HG02571 (cell line): ENCODE measurements around the gene SPEM2.
"Not testable (repeated sequence)": the region's sequence is repeated elsewhere in the genome, so short reads cannot be mapped to it uniquely, and the experiment has no call there.

Experiments
- ATAC-seq: cut with Tn5 transposase; IDR thresholded peaks from one replicate; pipeline ENCODE4 v1.9.1; 2021; ENCODE audit warnings: mild to moderate bottlenecking, moderate library complexity; ENCODE audit not compliant: unreplicated experiment

SPEM2 gene

GRCh38 chr17:7468290-7468689 lies 42.9 kb downstream of the SPEM2 start:
- no peak for ATAC-seq

- no peak for ATAC-seq
These were observed 43.5 kb downstream of the SPEM2 start for GRCh38 chr17:7468804-7469389.

DNA sequence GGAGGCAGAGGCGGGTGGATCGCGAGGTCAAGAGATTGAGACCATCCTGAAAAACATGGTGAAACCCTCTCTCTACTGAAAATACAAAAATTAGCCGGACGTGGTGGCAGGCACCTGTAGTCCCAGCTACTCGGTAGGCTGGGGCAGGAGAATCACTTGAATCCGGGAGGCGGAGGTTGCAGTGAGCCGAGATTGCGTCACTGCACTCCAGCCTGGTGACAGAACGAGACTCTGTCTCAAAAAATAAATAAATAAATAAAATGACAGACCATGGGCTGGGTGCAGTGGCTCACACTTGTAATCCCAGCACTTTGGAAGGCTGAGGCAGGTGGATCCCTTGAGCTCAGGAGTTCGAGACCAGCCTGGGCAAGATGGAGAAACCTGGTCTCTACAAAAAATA lies 44.4 kb downstream of the SPEM2 start:
- ATAC-seq: not testable (repeated sequence)

DNA sequence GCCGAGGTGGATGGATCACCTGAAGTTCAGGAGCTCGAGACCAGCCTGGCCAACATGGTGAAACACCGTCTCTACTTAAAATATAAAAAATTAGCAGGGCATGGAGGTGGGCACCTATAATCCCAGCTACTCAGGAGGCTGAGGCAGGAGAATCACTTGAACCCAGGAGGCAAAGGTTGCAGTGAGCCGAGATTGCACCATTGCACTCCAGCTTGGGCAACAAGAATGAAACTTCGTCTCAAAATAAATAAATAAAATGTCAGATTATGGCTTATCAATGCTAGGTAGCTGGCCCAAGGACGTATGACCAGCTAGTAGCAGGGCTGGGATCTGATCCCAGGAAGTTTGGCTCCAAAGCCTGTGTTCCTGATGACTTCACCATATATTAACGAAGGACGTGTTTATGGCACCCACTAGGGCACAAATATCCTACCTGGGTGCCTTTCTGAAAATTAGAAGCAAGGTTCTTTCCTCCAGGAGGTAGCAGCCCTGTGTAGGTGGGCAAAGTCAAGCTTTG lies 45.1 kb downstream of the SPEM2 start:
- ATAC-seq: not testable (repeated sequence)

DNA sequence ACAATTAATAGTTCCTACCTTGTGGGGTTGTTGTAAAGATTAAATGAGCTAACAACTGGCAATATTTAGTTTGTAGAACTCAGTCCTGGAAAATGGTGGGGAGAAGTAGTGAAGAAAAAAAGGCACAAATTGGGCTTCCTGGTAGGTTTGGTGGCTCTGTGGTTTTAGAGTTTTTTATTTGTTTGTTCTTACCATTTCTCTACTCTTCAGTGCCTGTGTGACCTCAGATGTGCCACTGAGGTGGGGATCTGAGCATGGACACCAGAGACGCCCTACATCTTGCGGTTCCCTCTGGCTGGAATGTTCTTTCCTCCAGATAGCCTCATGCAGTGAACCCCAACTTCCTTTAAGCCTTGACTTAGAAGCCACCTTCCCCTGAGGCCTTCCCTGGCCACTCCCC lies 46.3 kb downstream of the SPEM2 start:
- ATAC-seq: no peak

DNA sequence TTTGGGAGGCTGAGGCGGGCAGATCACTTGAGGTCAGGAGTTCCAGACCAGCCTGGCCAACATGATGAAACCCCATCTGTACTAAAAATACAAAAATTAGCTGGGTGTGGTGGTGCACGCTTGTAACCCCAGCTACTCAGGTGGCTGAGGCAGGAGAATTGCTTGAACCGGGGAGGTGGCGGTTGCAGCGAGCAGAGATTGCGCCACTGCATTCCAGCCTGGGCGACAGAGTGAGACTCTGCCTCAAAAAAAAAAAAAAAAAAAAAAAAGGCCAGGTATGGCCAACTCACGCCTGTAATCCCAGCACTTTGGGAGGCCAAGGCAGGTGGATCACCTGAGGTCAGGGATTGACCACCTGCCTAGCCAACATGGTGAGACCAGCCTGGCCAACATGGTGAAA lies 49.4 kb downstream of the SPEM2 start:
- ATAC-seq: not testable (repeated sequence)

GRCh38 chr17:7475764-7476422 lies 50.5 kb downstream of the SPEM2 start:
- ATAC-seq: no peak

- no peak for ATAC-seq
These were observed 51.1 kb downstream of the SPEM2 start for GRCh38 chr17:7476494-7476893.

- ATAC-seq: no peak
These were observed 51.5 kb downstream of the SPEM2 start for GRCh38 chr17:7476951-7477350.
